Fibroblast of villous mesenchyme (primary cell): Measurements from ENCODE around the gene IL2RA. TPM values are rescaled to one million over a fixed set of nuclear protein-coding genes. Genes with fewer than 3 reads are reported as not detected.
"Not testable (repeated sequence)": the region's sequence is repeated elsewhere in the genome, so short reads cannot be mapped to it uniquely, and the experiment has no call there.

ENCODE experiments used
- DNase-seq: peaks from one replicate; pipeline ENCODE4 v3.0.0-alpha.2; 2010; ENCODE audit warnings: low read depth
- H3K4me3 ChIP-seq: 2 replicates; pipeline ENCODE4 v1.5.1; 2011; ENCODE audit warnings: low read depth, mild to moderate bottlenecking, low read length
- CTCF ChIP-seq: IDR thresholded peaks from 2 replicates; pipeline ENCODE4 v1.5.1; 2012; ENCODE audit warnings: low read depth, mild to moderate bottlenecking, low read length; ENCODE audit not compliant: insufficient read depth
- total RNA-seq: library from RNA; depleted of rRNA; stranded (reverse); fragments of >200 nt; gene quantifications from 2 replicates; pipeline ENCODE4 v1.2.3, GENCODE V29; 2012

IL2RA gene
- total RNA-seq, 1 donor: not detected

GRCh38 chr10:5968681-5969453 lies 93.3 kb downstream of the IL2RA start:
- no peak for DNase-seq

DNA sequence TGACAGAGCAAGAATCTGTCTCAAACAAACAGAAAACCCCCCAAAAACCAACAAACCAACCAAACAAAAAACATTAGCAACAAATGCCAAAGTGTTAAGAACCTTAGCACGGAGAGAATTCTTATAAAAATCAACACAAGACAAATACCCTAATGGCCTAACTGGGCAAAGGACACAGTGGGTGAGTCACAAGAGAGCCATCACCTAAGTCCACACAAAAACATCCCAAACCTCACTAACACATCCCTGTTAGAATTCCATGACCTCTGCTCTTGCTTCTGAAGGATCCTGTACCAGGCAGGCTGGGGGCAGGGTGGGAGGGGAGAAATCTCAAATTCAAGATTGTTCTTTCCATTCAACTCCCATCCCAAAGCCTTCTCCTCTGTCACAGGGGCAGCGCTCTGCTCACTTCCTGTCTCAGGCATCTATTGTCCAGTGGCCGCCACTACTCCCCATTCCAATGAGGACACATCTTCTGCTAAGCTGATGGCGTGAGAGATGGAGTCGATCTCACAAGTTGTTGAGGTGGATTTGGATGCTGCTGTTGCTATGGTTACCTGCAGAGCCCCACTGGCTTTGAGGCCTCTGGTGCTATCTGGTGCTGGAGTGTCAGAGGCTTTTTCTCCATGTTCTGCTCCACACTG lies 94.0 kb downstream of the IL2RA start:
- TF ChIP-seq CTCF: no peak
- H3K4me3 ChIP-seq: no peak overlapping the region
- no peak for DNase-seq

More at GRCh38 chr10:5968681-5969453, 93.3 kb downstream of the IL2RA start:
- TF ChIP-seq CTCF: no peak
- no peak overlapping the region for H3K4me3 ChIP-seq

GRCh38 chr10:5965266-5965665 lies 96.9 kb downstream of the IL2RA start:
- TF ChIP-seq CTCF: no peak
- H3K4me3 ChIP-seq: no peak overlapping the region
- no peak for DNase-seq

GRCh38 chr10:5964736-5965135 lies 97.4 kb downstream of the IL2RA start:
- no peak overlapping the region for H3K4me3 ChIP-seq
- no peak for TF ChIP-seq CTCF

DNA sequence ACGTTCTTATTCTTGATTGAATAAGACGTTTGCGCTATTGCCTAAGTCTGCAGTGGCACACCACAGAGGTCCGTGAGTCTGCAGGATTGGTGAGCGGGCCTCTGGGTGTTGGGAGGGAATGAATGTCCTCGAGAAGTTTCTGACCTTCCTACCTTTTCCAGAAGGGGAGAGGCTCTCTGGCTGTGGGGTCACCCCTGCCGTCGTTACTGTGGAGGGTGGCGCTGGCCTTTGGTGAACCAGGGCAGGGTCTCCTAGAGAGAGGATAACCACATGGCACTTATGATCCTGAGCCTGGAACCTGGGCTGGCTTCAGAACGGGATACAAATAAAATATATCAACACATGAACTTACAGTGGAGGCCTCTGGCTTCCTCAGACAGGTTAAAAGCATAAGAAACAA lies 98.6 kb downstream of the IL2RA start:
- no peak for DNase-seq
- TF ChIP-seq CTCF: no peak
- H3K4me3 ChIP-seq: no peak overlapping the region

More at GRCh38 chr10:5964736-5965135, 97.4 kb downstream of the IL2RA start:
- DNase-seq: no peak

GRCh38 chr10:5963071-5963470 lies 99.1 kb downstream of the IL2RA start:
- no peak overlapping the region for H3K4me3 ChIP-seq
- DNase-seq: no peak
- no peak for TF ChIP-seq CTCF

DNA sequence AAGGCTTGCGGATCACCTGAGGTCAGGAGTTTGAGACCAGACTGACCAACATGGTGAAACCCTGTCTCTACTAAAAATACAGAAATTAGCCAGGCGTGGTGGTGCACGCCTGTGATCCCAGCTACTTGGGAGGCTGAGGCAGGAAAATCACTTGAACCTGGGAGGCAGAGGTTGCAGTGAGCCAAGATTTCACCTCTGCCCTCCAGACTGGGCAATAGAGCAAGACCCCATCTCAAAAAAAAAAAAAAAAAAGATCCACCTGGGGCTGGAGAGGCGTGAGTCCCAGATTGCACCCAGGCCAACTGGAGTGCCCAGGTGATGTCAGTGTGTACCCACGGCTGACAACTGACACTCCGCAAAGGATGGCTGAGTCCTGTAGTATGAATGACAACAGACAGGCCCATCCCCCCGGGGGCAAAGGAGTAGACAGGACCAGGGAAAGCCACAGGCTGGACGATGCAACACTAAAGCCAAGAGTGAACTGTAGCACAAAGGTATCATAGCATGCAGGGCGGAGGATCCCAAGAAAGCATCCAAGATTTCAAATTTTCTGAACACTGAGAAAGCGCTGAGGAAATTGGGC lies 99.7 kb downstream of the IL2RA start:
- not testable (repeated sequence) for H3K4me3 ChIP-seq, DNase-seq
